Activated CD4-positive, alpha-beta memory T cell treated with anti-CD3 and anti-CD28 coated beads for 36 hours (primary cell): ENCODE data around the gene RUSF1. TPM values are rescaled to one million over a fixed set of nuclear protein-coding genes. Genes with fewer than 3 reads are reported as not detected.

Experiments
- CTCF ChIA-PET: fragments of 350-600 bp; sonication (Branson Sonifier 250); formaldehyde crosslinking; loops from one replicate; lab custom pipeline; 2021; ENCODE audit warnings: antibody characterized with exemption, inconsistent platforms; lab: Charles Lee
- POLR2A ChIA-PET: fragments of 350-600 bp; sonication (Branson Sonifier 250); formaldehyde crosslinking; loops from one replicate; lab custom pipeline; 2021; ENCODE audit warnings: antibody characterized with exemption; lab: Charles Lee
- DNase-seq: peaks from one replicate; pipeline ENCODE4 v3.0.0-alpha.2; 2020
- H3K27ac Mint-ChIP-seq: one replicate; pipeline ENCODE4 v1.8.0; 2021; ENCODE audit warnings: mixed read lengths
- H3K27me3 Mint-ChIP-seq: one replicate; pipeline ENCODE4 v1.8.0; 2021; ENCODE audit warnings: mixed read lengths
- H3K36me3 Mint-ChIP-seq: one replicate; pipeline ENCODE4 v1.8.0; 2021; ENCODE audit warnings: mixed read lengths
- H3K4me1 Mint-ChIP-seq: one replicate; pipeline ENCODE4 v1.8.0; 2021; ENCODE audit warnings: low read depth, mixed read lengths
- H3K4me3 Mint-ChIP-seq: one replicate; pipeline ENCODE4 v1.8.0; 2021; ENCODE audit warnings: mild to moderate bottlenecking, mixed read lengths
- H3K9me3 Mint-ChIP-seq: one replicate; pipeline ENCODE4 v1.8.0; 2021; ENCODE audit warnings: mixed read lengths
- intact Hi-C: fragments of 100-400 bp; cut with micrococcal nuclease; formaldehyde crosslinking; loops from one replicate; pipeline ENCODE4 v1.15.1; 2023
- total RNA-seq, 2 experiments: library from RNA; stranded (reverse); gene quantifications; one replicate each; pipeline ENCODE4 v1.2.3, GENCODE V29; 2021

The RUSF1 gene
- total RNA-seq, 2 experiments from 2014 or later = 40.9 to 41.2 TPM

DNA sequence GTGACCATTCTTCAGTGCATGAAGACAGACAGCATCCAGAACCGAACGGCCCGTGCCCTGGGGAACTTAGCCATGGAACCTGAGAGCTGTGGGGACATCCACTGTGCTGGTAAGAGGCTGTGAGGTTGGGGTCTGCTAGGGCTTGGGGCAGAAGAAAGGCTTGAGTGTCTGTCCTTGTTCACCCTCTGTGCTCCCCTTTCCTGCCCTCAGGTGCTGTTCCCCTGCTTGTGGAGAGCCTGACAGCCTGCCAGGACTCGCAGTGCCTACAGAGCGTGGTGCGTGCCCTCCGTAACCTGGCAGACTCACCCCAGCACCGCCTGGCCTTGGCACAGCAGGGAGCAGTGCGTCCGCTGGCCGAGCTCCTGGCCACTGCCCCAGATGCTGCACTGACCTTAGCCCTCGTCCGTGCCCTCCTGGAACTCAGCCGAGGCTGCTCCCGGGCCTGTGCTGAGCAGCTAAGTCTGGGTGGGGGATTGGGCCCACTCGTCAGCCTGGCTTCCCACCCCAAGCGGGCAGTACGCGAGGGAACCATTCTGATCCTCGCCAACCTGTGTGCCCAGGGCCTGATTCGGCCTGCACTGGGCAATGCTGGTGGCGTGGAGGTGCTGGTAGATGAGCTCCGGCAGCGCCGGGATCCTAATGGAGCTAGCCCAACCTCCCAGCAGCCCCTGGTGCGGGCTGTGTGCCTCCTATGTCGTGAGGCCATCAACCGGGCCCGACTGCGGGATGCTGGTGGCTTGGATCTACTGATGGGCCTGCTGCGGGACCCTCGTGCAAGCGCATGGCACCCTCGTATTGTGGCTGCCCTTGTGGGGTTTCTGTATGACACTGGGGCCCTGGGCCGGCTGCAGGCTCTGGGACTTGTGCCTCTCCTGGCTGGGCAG lies 46.0 kb downstream of the RUSF1 start:
- DNase-seq = no peak
- intact Hi-C loops = no loop called here
- Mint-ChIP-seq H3K27me3 (no peaks in the 10 kb centered on the region), H3K4me1 (peaks cover 28% of the 10 kb centered on the region), H3K27ac (no peak overlapping the region), H3K36me3 (peaks cover 13% of the 10 kb centered on the region), H3K9me3 (no peaks in the 10 kb centered on the region), H3K4me3 (no peak overlapping the region)
- ChIA-PET CTCF (interaction anchor here (1.1 kb wide), 1 partner anchor 406 kb away, joined by 5 read pairs; no protein-coding TSS in a partner anchor), POLR2A (no interaction called here)

DNA sequence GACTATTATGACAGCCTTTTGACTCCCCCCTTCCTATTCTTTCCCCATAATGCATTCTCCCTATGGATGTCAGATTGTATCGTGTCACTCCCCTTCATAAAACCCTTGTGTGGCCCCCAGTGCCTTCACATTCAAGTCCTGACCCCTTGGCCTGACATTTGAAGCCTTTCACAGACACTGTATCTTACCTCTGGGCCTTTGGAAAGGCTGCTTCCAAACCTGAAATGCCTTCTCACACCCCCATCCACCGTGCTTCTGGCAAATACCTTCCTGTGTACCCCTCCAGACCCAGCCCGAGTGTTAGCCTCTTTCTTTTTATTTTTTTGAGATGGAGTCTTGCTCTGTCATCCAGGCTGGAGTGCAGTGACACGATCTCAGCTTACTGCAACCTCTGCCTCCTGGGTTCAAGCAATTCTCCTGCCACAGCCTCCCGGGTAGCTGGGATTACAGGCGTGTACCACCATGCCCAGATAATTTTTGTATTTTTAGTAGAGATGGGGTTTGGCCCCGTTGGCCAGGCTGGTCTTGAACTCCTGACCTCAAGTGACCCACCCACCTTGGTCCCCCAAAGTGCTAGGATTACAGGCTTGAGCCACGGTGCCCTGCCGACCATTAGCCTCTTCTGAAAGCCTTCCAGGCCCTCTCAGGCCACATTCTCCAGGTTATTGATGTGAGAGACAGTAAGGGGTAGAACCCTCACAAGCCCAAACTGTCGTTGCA lies 46.8 kb downstream of the RUSF1 start:
- intact Hi-C loops = no loop called here
- Mint-ChIP-seq H3K9me3 (no peaks in the 10 kb centered on the region), H3K36me3 (peaks cover 16% of the 10 kb centered on the region), H3K4me1 (peaks cover 32% of the 10 kb centered on the region), H3K27me3 (no peaks in the 10 kb centered on the region), H3K27ac (peak overlapping the region; percentile 60), H3K4me3 (no peak overlapping the region)
- CTCF ChIA-PET = interaction anchor here (0.8 to 4.1 kb wide), 23 partner anchors 8 to 507 kb away, joined by 3 to 41 read pairs (median 5); partner anchors contain the start of genes RUSF1 and ZNF843
- POLR2A ChIA-PET = interaction anchor here (0.6 to 3.8 kb wide), 4 partner anchors 15 to 416 kb away, joined by 3 to 15 read pairs (median 6); partner anchors contain the start of gene RUSF1
- no peak for DNase-seq

DNA sequence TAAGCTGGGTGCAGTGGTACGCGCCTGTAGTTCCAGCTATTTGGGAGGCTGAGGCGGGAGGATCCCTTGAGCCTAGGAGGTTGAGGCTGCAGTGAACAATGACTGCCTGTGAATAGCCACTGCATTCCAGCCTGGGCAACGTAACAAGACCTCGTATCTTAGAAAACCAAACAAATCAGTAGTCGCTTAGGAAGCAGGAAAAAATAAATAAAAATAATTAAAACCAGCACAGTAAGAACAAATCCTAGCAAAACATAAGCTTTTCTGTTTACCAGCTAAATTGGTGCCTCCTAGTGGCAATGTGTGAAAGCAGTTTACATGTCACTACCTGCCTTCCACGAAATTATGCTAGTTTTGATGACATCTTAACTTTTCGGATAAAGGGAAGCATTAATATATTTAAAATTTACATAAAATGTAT lies 47.6 kb downstream of the RUSF1 start:
- Mint-ChIP-seq H3K9me3 (no peaks in the 10 kb centered on the region), H3K4me3 (peak overlapping the region; percentile 87), H3K27me3 (no peaks in the 10 kb centered on the region), H3K36me3 (peaks cover 15% of the 10 kb centered on the region), H3K4me1 (peaks cover 38% of the 10 kb centered on the region), H3K27ac (peak overlapping the region; percentile 91)
- CTCF ChIA-PET = interaction anchor here (0.6 to 4.1 kb wide), 30 partner anchors 9 to 507 kb away, joined by 3 to 41 read pairs (median 4); partner anchors contain the start of genes RUSF1 and ZNF843
- DNase-seq = no peak
- POLR2A ChIA-PET = interaction anchor here (0.6 to 3.8 kb wide), 8 partner anchors 16 to 417 kb away, joined by 3 to 18 read pairs (median 4); partner anchors contain the start of genes RUSF1 and ZNF267
- intact Hi-C loops = loop anchor here (1.0 kb wide), 2 partner anchors 17 to 48 kb away; partner anchors contain the start of gene RUSF1

DNA sequence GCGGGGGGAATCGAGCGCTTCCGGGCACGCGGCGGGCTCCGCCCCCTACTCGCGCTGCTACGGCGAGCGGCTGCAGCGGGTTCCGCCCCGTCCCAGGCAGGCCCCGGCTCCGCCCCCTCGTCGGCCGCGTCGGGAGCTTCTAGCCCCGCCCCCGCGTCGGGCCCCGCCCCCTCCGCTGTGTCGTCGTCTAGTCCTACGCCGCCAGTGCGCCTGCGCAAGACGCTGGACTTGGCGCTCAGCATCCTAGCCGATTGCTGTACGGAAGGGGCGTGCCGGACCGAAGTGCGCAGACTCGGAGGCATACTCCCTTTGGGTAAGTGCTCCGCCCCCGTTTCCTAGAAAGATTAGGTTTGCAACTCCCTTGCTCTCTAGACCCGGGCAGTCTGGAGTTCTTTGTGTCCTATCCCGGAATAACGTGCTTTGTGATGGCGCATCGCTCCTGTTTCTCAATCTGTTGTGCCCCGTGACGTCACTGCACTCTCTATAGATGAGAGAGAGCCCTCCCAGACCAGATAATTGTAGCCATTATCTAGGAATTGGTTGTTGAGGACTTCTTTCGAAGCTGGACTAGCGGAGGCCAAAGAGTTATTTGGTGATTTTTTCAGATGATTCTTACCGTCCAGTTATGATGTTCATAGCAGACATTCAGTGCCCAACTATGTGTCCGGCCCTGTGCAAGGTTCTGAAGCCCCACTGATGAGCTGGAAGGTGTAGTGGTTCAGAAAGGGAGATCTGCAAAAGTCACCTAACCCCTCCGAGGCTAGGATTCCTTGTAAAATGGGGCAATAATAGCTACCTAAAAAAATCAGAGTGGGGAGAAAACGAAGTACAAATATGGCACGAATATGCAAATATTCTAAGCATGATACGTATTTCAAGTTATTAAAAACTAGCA lies 48.3 kb downstream of the RUSF1 start:
- H3K4me1 Mint-ChIP-seq = peaks cover 44% of the 10 kb centered on the region
- H3K4me3 Mint-ChIP-seq = peak overlapping the region; percentile 87
- ChIA-PET POLR2A (interaction anchor here (0.6 to 3.8 kb wide), 15 partner anchors 16 to 417 kb away, joined by 3 to 18 read pairs (median 4); partner anchors contain the start of genes FUS, RUSF1, ZNF267 and ZNF646), CTCF (interaction anchor here (0.6 to 4.1 kb wide), 32 partner anchors 8 to 506 kb away, joined by 3 to 41 read pairs (median 4); partner anchors contain the start of genes RUSF1 and ZNF843)
- H3K9me3 Mint-ChIP-seq = no peaks in the 10 kb centered on the region
- intact Hi-C loops = loop anchor here (1.0 to 5.0 kb wide), 9 partner anchors 17 to 803 kb away; partner anchors contain the start of genes FBRS, RUSF1, ZNF646 and ZNF668
- no peaks in the 10 kb centered on the region for H3K27me3 Mint-ChIP-seq
- H3K36me3 Mint-ChIP-seq = peaks cover 14% of the 10 kb centered on the region
- peak; percentile 100 for DNase-seq
- H3K27ac Mint-ChIP-seq = peak overlapping the region; percentile 94

DNA sequence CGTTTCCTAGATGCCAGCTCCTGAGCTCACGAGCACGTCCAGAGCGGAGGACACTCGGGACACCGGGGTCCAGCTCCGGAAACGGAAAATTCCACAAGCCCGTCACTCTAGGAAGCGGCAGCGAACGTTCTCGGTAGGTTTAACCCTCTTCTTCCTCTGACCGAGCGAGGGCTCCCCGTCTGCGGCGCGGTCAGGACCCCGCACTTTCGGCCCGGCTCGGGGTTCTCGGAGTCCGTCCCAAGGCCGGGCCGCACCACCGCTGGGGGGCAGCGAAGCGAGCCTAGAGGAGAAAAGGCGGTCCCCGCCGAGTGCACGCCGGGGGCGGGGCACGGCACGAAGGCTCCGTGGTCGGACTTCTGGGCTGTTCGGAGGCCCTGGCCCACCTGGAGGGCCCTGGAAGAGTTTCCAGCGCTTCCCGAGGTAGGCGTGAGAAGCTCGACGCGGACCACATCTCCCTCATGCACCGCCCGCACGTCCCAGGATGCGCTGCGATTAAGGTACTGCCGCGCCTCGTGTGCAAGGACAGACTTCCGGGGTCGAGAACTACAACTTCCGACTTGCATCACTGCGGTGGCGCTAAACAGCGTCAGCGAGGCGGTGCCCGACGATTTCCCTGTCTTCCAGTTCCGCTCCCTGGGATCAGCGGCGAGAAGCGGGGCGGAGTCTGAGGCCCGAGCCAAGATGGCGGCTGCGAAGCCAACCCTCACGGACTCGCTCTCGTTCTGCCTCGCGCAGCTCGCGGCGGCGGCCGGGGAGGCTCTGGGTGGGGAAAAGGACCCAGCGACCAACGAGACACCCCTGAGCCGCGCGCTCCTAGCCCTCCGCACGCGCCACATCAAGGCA lies 49.1 kb downstream of the RUSF1 start, which contains the start of gene ARMC5:
ARMC5 (plus strand) TSS at position 658 of the 843 bp plus-strand sequence; CDS start at position 682, 24 bp downstream.
- intact Hi-C loops = loop anchor here (1.0 to 5.0 kb wide), 7 partner anchors 242 to 802 kb away; partner anchors contain the start of genes FBRS, ZNF646 and ZNF668
- Mint-ChIP-seq H3K36me3 (peaks cover 13% of the 10 kb centered on the region), H3K27me3 (no peaks in the 10 kb centered on the region), H3K9me3 (no peaks in the 10 kb centered on the region), H3K4me1 (peaks cover 48% of the 10 kb centered on the region), H3K4me3 (peak within 1 kb of the TSS; percentile 87), H3K27ac (peak within 1 kb of the TSS; percentile 94)
- peak; percentile 98 for DNase-seq
- POLR2A ChIA-PET = interaction anchor here (0.7 to 3.8 kb wide), 14 partner anchors 15 to 418 kb away, joined by 3 to 18 read pairs (median 4); partner anchors contain the start of genes FUS, ZNF267, ZNF646 and ZNF668
- CTCF ChIA-PET = interaction anchor here (1.0 to 4.1 kb wide), 12 partner anchors 11 to 505 kb away, joined by 3 to 41 read pairs (median 9); partner anchors contain the start of genes RUSF1 and ZNF843

DNA sequence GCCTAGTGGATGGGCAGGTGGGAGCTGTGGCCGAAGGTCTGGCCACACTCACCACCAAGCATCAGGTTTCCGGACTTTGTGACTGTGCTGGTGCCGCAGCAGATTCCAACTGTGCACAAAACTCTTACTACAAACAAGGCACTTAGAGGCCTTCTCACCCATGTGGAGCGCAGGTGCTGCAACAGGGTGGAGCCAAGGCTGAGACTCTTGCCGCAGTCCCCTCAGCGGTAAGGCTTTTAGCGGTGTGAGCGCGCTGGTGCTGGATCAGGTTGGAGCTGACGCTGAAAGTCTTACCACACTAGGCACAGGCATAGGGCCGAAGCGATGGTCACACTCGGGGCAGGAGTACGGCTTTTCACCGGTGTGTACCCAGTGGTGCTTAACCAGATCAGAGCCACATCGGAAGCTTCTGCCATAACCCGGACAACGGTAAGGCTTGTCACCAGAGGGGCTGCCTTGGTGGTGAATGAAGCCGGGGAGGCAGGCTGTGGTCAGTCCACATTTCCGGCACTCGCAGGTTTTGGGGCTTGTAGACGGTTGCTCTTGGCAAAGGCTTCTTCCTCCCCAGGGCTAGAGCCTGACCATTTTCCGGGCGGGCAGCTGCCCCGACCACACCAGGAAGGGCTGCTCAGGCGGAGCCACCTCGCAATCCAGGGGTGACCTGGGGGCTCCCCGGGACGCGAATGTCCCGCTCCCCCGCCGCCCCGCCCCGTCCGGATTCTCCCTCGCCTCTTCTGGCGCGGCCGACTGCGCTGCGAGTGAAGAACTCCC lies 49.9 kb downstream of the RUSF1 start:
- Mint-ChIP-seq H3K9me3 (no peaks in the 10 kb centered on the region), H3K27me3 (no peaks in the 10 kb centered on the region), H3K27ac (peak overlapping the region; percentile 94), H3K4me1 (peaks cover 53% of the 10 kb centered on the region), H3K4me3 (peak overlapping the region; percentile 83), H3K36me3 (peaks cover 13% of the 10 kb centered on the region)
- intact Hi-C loops = loop anchor here (2.0 to 5.0 kb wide), 3 partner anchors 243 to 801 kb away; partner anchors contain the start of gene FBRS
- CTCF ChIA-PET = interaction anchor here (0.9 to 4.1 kb wide), 11 partner anchors 15 to 505 kb away, joined by 3 to 41 read pairs (median 6); partner anchors contain the start of genes RUSF1 and ZNF843
- peak; percentile 72 for DNase-seq
- POLR2A ChIA-PET = interaction anchor here (0.9 to 3.8 kb wide), 11 partner anchors 14 to 419 kb away, joined by 3 to 18 read pairs (median 4); partner anchors contain the start of genes FUS, RUSF1 and ZNF267

DNA sequence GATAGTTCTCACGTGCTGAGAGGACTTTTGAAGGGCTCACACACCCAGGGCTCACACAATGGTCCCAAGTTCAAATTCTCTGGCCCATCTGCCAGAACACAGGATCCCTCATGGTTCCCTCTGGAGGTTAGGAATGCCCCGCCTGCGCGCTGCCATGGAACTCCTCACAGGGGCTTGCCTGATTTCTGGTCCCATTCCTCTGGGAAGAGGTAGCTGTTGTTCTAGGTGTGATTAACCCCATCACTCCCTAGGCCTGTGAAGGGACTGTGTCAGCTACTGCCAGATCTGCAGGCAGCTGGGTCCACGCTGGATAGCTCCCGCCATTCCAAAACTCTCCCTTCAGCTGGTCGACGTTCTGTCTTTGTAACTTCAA lies 51.2 kb downstream of the RUSF1 start:
- Mint-ChIP-seq H3K27me3 (no peaks in the 10 kb centered on the region), H3K27ac (no peak overlapping the region), H3K4me3 (peak overlapping the region; percentile 26), H3K9me3 (no peaks in the 10 kb centered on the region), H3K4me1 (peaks cover 53% of the 10 kb centered on the region), H3K36me3 (peaks cover 13% of the 10 kb centered on the region)
- intact Hi-C loops = loop anchor here (5.0 kb wide), 2 partner anchors 260 to 800 kb away; partner anchors contain the start of gene FBRS
- ChIA-PET POLR2A (interaction anchor here (2.3 kb wide), 1 partner anchor 14 kb away, joined by 6 read pairs; the partner anchor contains the start of gene ZNF843), CTCF (interaction anchor here (1.4 to 3.4 kb wide), 5 partner anchors 14 to 412 kb away, joined by 5 to 17 read pairs (median 11); partner anchors contain the start of gene ZNF843)
- no peak for DNase-seq

DNA sequence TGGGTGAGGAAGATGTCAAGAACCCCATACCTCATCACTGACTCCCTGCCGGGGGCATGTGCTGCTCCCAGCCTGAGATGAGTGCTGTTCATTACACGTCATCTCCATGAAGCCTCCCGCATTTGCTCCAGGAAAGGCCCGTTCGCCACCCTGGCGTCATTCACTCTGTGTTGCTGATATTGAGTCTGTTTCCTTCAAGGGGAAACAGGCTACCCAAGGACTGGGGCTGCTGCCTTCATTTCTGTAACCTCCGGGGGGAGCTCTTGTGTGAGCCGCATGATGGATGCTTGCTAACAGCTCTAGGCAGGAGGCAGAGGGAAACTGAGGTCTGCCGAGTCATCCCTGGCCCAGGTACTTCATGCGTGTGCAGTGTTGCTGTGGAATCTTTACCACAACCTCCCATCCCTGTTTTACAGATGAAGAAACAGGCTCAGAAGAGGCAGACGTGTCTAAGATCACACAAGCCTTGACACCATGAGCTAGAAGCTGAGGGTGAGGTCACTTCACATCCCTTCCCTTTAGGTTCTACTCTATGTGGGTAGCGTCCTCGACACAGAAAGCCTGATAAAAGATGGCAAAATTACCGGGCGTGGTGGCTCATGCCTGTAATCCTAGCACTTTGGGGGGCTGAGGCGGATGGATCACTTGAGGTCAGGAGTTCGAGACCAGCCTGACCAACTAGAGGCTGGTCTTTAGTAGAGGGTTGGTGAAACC lies 52.4 kb downstream of the RUSF1 start:
- POLR2A ChIA-PET = interaction anchor here (0.9 to 2.3 kb wide), 2 partner anchors 13 to 257 kb away, joined by 3 to 6 read pairs; partner anchors contain the start of gene ZNF843

More for the DNA sequence above, 52.4 kb downstream of the RUSF1 start:
- H3K27ac Mint-ChIP-seq = peak overlapping the region; percentile 23
- DNase-seq = peak; percentile 58
- no peaks in the 10 kb centered on the region for H3K27me3 Mint-ChIP-seq
- CTCF ChIA-PET = interaction anchor here (0.6 to 3.4 kb wide), 8 partner anchors 13 to 413 kb away, joined by 3 to 17 read pairs (median 5); partner anchors contain the start of gene ZNF843
- peaks cover 13% of the 10 kb centered on the region for H3K36me3 Mint-ChIP-seq
- H3K4me1 Mint-ChIP-seq = peaks cover 52% of the 10 kb centered on the region
- intact Hi-C loops = loop anchor here (5.0 kb wide), 2 partner anchors 262 to 798 kb away; partner anchors contain the start of gene FBRS
- H3K9me3 Mint-ChIP-seq = no peaks in the 10 kb centered on the region
- H3K4me3 Mint-ChIP-seq = peak overlapping the region; percentile 41
